Skeletal muscle cell (primary cell): Measurements from ENCODE around the gene STRN3.
A peak's percentile ranks its signal among the peaks of the same experiment; 100 is the strongest.

ENCODE experiments used
- DNase-seq: peaks from one replicate; pipeline ENCODE4 v3.0.0-alpha.2; 2010; ENCODE audit warnings: low read depth
- H3K4me3 ChIP-seq: 2 replicates; pipeline ENCODE4 v1.5.1; 2011; ENCODE audit warnings: low read depth, mild to moderate bottlenecking, control low read depth, low read length, moderate library complexity

Gene STRN3

DNA sequence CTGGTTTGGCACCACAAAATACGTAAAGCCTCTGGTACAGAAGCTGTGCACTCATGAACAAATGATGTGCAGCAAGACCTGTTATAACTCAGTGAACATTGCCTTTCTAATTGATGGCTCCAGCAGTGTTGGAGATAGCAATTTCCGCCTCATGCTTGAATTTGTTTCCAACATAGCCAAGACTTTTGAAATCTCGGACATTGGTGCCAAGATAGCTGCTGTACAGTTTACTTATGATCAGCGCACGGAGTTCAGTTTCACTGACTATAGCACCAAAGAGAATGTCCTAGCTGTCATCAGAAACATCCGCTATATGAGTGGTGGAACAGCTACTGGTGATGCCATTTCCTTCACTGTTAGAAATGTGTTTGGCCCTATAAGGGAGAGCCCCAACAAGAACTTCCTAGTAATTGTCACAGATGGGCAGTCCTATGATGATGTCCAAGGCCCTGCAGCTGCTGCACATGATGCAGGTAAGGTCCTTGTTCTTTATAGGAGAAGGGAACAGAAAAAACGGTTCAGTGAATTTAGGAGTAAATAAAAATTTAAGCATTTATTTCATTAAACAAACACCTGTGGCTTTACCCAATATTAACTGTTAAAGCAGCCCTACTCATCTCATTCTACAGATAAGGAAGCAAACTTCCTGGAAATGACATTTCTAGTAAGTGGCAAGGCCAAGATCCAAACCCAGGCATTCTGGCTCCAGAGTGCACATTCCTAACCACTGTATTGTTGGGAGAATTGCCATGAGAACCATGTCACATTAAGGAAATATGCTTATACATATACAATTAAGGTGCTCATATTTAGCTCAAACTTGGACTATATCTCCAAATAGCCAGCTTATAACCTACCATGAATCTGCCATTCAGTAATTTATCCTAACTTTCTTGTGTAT, 140.1 kb downstream of the STRN3 start:
- no peak for DNase-seq
- H3K4me3 ChIP-seq: no peak overlapping the region

GRCh38 chr14:30884901-30885300, 141.3 kb downstream of the STRN3 start:
- DNase-seq: no peak
- H3K4me3 ChIP-seq: no peak overlapping the region

- no peak for DNase-seq
These were observed 142.5 kb downstream of the STRN3 start for GRCh38 chr14:30883508-30884294.

GRCh38 chr14:30882431-30882830, 143.7 kb downstream of the STRN3 start:
- H3K4me3 ChIP-seq: no peak overlapping the region
- no peak for DNase-seq

More at GRCh38 chr14:30883508-30884294, 142.5 kb downstream of the STRN3 start:
- no peak overlapping the region for H3K4me3 ChIP-seq

DNA sequence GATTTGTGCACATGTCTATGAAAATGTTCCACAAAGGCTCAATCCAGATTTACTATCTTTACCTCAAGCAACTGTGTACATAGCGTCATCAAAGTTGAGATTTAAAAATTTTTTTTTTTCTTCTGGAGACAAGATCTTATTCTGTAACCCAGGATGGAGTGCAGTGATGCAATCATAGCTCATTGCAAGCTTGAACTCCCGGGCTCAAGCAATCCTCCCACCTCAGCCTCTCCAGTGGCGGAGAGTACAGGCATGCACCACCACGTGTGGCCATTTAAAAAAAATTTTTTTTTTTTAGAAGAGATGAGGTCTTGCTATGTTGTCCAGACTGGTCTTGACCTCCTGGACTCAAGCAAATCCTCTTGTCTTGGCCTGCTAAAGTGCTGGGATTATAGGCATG, 149.5 kb downstream of the STRN3 start:
- no peak overlapping the region for H3K4me3 ChIP-seq
- DNase-seq: no peak

- DNase-seq: no peak
- H3K4me3 ChIP-seq: no peak overlapping the region
These were observed 150.5 kb downstream of the STRN3 start for GRCh38 chr14:30875788-30876053.

DNA sequence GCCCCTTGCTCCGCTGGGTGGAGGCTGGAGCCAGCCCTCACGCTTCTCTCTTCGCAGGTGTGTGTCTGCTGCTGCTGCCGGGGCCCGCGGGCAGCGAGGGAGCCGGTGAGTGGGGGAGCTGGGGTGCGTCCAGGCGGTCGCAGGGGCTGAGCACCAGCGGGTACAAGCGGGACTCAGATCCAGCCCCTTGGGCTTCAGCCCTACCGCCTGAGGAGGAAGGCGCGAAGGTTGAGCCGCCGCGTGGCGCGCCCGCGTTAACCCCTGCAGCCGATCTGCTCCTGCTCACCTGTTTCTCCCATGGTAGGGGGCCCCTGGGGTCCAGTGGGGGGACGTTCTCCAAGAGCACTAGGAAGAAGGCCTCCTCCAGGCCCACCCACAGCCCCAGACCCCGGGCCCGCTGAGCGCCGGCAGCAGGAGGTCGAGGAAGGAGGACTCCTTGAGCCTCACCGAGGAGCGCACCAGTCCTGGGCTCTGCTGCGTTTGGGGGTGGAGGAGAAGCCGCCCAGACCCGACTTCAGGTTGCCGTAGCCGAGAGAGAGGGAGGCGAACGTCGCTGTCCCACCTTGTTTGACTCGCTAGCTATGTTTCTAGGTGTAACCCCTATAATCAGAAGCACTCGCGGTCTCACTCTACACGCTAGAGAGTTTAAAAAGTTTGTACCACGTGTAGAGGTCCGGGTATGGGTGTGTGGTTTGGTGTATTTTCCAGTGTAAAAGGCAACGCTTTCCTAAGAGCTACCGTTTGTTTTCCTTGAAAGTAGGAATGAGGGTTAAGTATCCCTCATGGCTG, 151.0 kb downstream of the STRN3 start:
- DNase-seq: no peak
- H3K4me3 ChIP-seq: peak overlapping the region; percentile 54

DNA sequence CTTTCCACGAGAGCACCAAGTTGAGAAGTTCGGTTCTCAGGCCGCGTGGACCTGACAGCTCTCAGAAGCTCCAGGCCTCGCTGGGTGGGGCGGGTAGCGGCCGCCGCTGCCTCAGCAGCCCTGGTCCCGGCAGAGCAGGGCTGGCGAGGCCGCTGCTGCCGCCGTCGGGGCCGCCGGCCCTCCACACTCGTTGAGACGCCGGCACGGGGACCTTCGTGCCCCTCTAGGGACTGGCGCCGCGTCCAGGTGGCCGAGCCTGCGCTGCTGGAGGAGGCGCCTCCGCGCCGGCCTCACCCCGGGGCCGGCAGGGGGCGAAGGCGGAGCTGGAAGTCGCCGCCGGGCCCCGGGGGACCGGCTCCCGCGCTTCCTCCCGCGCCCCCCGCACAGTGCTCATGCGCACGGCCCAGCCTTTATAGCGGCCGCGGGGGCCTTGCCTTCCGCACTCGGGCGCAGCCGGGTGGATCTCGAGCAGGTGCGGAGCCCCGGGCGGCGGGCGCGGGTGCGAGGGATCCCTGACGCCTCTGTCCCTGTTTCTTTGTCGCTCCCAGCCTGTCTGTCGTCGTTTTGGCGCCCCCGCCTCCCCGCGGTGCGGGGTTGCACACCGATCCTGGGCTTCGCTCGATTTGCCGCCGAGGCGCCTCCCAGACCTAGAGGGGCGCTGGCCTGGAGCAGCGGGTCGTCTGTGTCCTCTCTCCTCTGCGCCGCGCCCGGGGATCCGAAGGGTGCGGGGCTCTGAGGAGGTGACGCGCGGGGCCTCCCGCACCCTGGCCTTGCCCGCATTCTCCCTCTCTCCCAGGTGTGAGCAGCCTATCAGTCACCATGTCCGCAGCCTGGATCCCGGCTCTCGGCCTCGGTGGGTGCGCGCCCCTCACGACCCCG, 151.8 kb downstream of the STRN3 start, which contains the start of gene COCH:
COCH (plus strand) TSS at position 440 of the 879 bp plus-strand sequence; CDS start at position 820, 380 bp downstream.
- H3K4me3 ChIP-seq: peak within 1 kb of the TSS; percentile 54
- no peak for DNase-seq

- no peak for DNase-seq
- peak overlapping the region; percentile 54 for H3K4me3 ChIP-seq
These were observed 152.7 kb downstream of the STRN3 start for GRCh38 chr14:30873308-30874119.

DNA sequence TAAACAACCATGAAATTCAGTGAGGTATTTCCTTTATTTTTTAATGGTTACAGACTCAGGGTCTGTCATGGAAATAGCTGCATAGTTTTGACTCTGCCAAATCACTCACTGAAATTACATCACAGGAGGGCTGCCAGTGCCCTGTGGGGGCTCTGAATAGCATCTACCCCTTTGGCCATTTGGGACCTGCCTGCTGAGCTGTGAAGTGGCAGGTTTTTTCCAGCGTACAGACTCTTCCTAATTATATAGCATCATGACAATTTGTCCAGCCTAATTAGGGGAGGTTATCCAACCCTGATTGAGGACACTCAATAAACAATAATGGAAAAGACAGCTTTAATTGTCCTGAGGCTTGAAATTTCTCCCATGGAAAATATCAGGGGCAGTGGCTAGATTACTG, 153.6 kb downstream of the STRN3 start:
- no peak for DNase-seq
- H3K4me3 ChIP-seq: no peak overlapping the region

DNA sequence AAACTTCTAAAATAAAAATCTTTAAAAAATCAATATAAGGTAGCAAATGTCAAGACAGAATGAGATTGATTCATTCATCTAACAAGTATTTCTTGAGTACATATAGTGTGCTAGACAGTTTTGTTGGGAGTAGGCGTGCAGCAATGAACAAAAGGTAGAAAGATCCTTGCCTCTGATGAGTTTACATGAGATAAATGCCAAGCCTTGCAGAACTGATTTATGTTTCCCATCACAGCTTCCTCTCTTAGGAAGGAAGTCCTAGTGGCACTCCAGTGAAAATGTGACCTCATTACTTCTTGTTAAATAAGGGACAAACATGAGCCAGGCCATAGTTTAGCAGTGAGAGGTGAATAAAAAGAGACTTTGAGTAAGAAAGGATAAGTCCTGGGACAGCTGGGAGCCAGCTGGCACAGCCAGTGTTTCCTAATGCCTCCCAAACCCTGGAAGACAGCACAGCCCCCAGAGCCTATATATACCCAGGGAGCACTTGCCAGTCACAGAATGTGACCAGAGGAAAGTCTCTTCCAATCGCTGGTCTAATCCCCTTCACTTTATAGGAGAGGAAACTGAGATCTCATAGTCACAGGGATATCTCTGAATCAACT, 156.5 kb downstream of the STRN3 start:
- no peak overlapping the region for H3K4me3 ChIP-seq
- DNase-seq: no peak

- no peak for DNase-seq
- H3K4me3 ChIP-seq: no peak overlapping the region
These were observed 157.4 kb downstream of the STRN3 start for GRCh38 chr14:30868736-30869135.

DNA sequence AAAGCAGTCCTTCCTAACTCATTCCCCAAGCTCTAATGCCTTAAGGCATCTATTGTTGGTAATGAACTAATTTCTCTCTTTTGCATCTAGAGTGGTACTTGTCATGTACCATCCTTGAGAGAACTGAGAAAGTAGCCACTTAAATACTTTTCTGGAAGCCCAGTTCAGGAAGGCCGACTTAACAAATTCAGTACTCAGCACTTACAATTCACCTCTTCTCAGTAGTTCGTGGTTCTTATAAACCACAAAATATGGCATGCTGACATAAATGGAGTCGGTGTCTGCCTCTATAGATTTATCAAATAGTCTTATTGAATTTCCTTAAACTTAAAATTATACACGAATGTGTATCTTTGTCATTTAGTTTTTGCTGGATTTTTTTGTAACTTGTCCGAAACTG, 161.2 kb downstream of the STRN3 start:
- no peak for DNase-seq
- H3K4me3 ChIP-seq: no peak overlapping the region

DNA sequence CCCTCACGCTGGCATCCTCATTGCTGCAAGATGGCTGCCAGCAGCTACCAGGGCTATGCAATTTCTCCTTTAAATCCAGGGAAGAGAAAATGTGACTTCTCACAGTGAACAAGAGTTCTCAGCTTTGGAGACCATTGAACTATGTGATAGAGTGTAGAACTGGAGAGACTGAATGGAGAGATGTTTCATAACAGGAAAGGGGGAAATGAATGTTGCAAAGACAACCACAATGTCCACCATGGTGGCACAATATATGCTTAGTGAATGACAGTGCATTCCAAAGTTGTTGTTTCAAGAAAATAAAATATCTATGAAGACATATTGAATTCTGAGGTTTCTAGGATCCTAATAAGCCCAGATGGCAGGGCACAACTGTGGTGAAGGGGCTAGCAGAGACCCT, 165.0 kb downstream of the STRN3 start:
- no peak overlapping the region for H3K4me3 ChIP-seq
- DNase-seq: no peak

- no peak for DNase-seq
- no peak overlapping the region for H3K4me3 ChIP-seq
These were observed 170.7 kb downstream of the STRN3 start for GRCh38 chr14:30855345-30856037.

- H3K4me3 ChIP-seq: no peak overlapping the region
- DNase-seq: no peak
These were observed 171.7 kb downstream of the STRN3 start for GRCh38 chr14:30854492-30854891.

DNA sequence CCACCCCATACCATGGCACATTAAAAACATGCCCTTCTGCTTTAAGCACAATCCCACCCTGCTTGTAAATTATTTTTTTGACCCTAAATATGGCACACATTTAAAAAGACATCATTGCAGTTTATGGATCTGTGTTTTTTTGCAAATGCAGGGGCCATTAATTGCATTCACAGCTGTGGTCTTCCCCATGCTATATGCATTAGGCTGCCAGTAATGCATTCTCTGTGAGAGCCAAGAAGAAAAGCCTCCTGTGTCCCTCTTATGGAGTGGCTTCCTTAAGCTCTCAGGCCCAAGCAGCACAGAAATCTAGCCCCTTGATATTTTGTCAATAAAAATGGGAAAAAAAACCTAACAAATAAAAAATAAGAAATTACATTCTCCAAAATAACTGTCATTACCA, 172.2 kb downstream of the STRN3 start:
- DNase-seq: no peak
- no peak overlapping the region for H3K4me3 ChIP-seq
